Effector CD8-positive, alpha-beta T cell (primary cell): Measurements from ENCODE around the gene PPP2R2C.

Experiments used
- DNase-seq: peaks from one replicate; lab custom pipeline; 2025; lab: John Stamatoyannopoulos, UW

Gene PPP2R2C

GRCh38 chr4:6307891-6308290 is 164.5 kb downstream of the PPP2R2C start:
- no peak for DNase-seq

- DNase-seq = no peak
Observed at GRCh38 chr4:6307230-6307629, 165.2 kb downstream of the PPP2R2C start.

- DNase-seq = no peak
Observed at GRCh38 chr4:6306299-6306698, 166.1 kb downstream of the PPP2R2C start.

GRCh38 chr4:6303943-6304342 is 168.5 kb downstream of the PPP2R2C start:
- no peak for DNase-seq

GRCh38 chr4:6302869-6303268 is 169.5 kb downstream of the PPP2R2C start:
- no peak for DNase-seq

GRCh38 chr4:6301732-6302442 is 170.5 kb downstream of the PPP2R2C start:
- no peak for DNase-seq

- DNase-seq = no peak
Observed at GRCh38 chr4:6301051-6301731, 171.2 kb downstream of the PPP2R2C start.

- no peak for DNase-seq
Observed at GRCh38 chr4:6300359-6300758, 172.1 kb downstream of the PPP2R2C start.

- no peak for DNase-seq
Observed at GRCh38 chr4:6299875-6300274, 172.5 kb downstream of the PPP2R2C start.

GRCh38 chr4:6298852-6299251 is 173.6 kb downstream of the PPP2R2C start:
- no peak for DNase-seq

- DNase-seq = no peak
Observed at GRCh38 chr4:6298035-6298434, 174.4 kb downstream of the PPP2R2C start.

GRCh38 chr4:6297266-6297815 is 175.1 kb downstream of the PPP2R2C start:
- no peak for DNase-seq

- no peak for DNase-seq
Observed at GRCh38 chr4:6296026-6296425, 176.4 kb downstream of the PPP2R2C start.

- DNase-seq = no peak
Observed at GRCh38 chr4:6295495-6295894, 176.9 kb downstream of the PPP2R2C start.

- DNase-seq = no peak
Observed at GRCh38 chr4:6294705-6295421, 177.6 kb downstream of the PPP2R2C start.

- DNase-seq = no peak
Observed at GRCh38 chr4:6293661-6294060, 178.8 kb downstream of the PPP2R2C start.

GRCh38 chr4:6293097-6293445 is 179.3 kb downstream of the PPP2R2C start:
- DNase-seq = no peak

- no peak for DNase-seq
Observed at GRCh38 chr4:6292376-6293096, 179.9 kb downstream of the PPP2R2C start.

- no peak for DNase-seq
Observed at GRCh38 chr4:6291784-6292297, 180.6 kb downstream of the PPP2R2C start.

- DNase-seq = no peak
Observed at GRCh38 chr4:6290769-6291547, 181.5 kb downstream of the PPP2R2C start.

GRCh38 chr4:6290256-6290655 is 182.2 kb downstream of the PPP2R2C start:
- no peak for DNase-seq
